Measurements from ENCODE around the gene HLA-F.

Gene HLA-F

DNA sequence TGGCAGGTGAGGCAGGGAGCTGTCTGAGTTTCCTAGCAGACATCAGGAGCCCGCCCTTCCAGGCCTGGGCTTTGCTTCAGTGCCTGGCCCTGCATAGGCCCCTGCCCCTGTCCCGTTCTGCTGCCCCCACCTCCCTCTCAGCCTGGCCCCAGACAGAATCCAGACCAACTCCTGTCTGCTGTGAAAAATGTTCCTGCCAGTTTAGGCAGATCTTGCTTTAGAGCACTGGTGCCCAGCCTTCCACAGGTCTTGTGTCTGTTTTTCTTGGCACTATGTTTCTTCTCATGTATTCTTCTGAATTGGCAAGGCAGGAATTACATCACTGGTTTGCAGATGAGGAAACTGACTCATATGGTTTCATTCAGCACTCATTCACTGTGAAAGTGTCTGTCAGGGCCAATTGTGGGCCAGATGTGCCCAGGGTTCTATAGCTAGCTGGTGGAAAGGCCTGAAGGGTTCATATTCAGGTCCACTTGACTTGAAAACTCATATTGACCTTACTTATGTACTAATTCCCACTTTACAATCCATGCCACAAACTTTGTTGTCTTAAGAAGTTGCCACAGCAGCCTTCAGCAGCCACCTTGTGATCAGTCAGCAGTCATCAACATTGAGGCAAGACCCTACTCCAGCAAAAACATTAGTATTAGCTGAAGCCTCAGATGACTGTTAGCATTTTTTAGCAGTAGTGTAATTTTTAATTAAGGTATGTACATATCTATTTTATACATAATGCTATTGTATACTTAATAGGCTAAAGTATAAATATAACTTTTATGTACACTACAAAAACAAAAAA, 40.5 kb downstream of the HLA-F start:
- peak; percentile 80 for DNase-seq (ENCODE audit: low spot score)

DNA sequence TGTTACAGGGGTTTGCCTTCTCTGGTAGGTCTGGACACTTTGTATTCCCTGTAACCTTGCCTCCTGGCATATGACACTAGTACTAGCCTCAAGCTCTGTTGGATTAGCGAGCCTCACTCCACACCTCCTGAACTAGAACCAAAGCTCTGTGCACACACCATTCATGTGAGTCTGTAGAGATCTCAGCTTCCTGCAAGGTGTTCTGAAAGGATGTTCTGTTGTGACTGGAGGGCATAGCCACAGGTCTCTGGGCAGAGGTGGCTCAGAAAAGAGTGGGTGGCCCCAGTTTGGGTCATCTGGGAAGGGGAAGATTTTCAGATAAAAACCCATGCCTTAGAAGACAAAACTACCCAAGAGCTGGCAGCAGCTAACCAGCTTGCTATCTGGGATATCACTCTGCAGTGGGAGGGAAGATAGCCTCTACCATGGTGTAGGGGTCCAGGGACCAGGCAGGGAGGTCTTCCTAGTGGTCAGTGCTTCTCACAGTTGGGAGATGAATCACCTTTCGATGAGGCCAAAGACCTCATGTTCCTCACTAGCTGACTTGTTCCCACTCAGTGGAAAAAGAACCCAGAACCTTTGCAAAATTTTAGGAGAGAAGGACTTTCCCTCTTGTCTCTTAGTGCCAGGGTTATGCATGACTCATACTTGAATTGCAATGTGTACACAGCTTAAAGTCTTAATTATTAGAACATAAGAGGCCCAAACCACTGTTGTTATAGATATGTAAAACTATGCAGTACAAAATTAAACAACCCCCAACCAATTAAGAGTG, 41.4 kb downstream of the HLA-F start:
- no peak for DNase-seq (ENCODE audit: low spot score)

DNA sequence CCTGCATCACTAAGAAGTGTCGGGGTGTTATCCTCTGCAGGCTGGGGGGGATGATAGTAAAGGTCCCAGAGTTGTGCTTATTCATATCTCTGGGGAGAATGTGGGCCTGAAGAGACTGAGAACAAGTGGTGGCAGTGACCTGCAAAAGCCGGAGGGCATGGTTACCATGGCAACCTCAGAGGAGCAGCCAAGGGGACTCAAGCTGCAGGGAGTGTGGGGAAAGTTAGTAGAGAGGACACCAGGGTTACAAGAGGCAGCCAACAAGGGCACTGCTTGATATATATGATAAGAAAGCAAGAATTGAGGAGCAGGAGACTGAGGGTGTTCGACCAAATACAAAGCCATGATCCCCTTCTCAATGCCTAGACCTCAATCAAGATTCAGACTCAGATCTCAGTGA, 46.1 kb downstream of the HLA-F start:
- DNase-seq (ENCODE audit: low spot score): no peak

DNA sequence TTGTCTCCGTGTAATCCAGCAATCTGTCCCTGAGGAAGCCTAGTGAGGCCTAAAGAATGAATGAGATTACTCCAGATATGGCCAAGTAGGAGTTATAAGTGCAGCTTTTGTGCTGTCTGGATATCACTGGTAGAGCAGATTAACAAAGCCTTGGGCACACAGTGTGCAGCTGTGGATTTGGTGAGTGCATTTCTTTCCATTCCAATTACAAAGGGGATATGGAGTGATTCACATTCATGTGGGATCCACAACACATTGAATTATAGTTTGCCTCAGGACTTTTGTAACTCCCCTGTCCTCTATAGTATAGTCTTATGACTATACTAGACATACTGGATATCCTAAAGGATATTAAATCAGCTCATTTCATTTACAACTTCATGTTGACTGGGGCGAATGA, 47.1 kb downstream of the HLA-F start:
- DNase-seq (ENCODE audit: low spot score): no peak

DNA sequence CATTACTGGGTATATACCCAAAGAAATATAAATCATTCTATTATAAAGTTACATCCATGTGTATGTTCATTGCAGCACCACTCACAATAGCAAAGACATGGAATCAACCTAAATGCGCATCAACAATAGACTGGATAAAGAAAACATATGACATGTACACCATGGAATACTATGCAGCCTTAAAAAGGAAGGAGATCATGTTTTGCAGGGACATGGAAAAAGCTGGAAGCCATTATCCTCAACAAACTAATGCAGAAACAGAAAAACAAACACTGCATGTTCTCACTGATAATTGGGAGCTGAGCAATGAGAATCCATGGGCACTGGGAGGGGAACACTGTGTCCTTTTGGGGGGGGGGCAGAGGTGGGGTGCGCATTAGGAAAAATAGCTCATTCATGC, 53.5 kb downstream of the HLA-F start:
- no peak for DNase-seq (ENCODE audit: low spot score)

All from kidney capillary endothelial cell (primary cell).